Thoracic aorta (tissue), 2 donors: Measurements from ENCODE around the gene ITGA5. TPM values are rescaled to one million over a fixed set of nuclear protein-coding genes. Genes with fewer than 3 reads are reported as not detected.

Experiments used
- ATAC-seq: fragments of 150-250 bp; one replicate; pipeline ENCODE4 v1.8.0; 2017; ENCODE audit warnings: low read depth; ENCODE audit not compliant: insufficient number of reproducible peaks, low FRiP score
- DNase-seq: peaks from one replicate; pipeline ENCODE4 v3.0.0-alpha.2; 2020; ENCODE audit warnings: low spot score
- H3K27ac ChIP-seq, 2 donors: fragments of 200-600 bp; sonication (generic); 1 replicate in 1 of 2; 2 replicates in 1 of 2; pipeline ENCODE4 v1.5.1; 2016; ENCODE audit warnings: mild to moderate bottlenecking in 2 of 2, moderate library complexity in 2 of 2
- H3K27me3 ChIP-seq: fragments of 200-600 bp; sonication (generic); replicated peaks from 2 replicates; pipeline ENCODE4 v1.6.0; 2016; ENCODE audit warnings: mild to moderate bottlenecking; ENCODE audit not compliant: insufficient read depth
- H3K36me3 ChIP-seq: fragments of 200-600 bp; sonication (generic); one replicate; pipeline ENCODE4 v1.5.1; 2016
- H3K4me1 ChIP-seq, 2 donors: fragments of 200-600 bp; sonication (generic); 1 replicate in 1 of 2; 2 replicates in 1 of 2; pipeline versions ENCODE4 v1.5.1 to v1.6.0; 2016; ENCODE audit warnings: low read depth in 2 of 2, mild to moderate bottlenecking in 1 of 2; ENCODE audit not compliant: control insufficient read depth in 1 of 2
- H3K4me3 ChIP-seq: fragments of 200-600 bp; sonication (generic); 2 replicates; pipeline ENCODE4 v1.5.1; 2016; ENCODE audit warnings: mild to moderate bottlenecking
- H3K9me3 ChIP-seq: fragments of 200-600 bp; sonication (generic); 2 replicates; pipeline ENCODE4 v1.5.1; 2016
- CTCF ChIP-seq: fragments of 200-600 bp; sonication (generic); IDR thresholded peaks from one replicate; pipeline ENCODE4 v1.5.1; 2019; ENCODE audit warnings: antibody characterized with exemption
- total RNA-seq, 2 donors: library from RNA; depleted of rRNA; stranded (reverse); fragments of >200 nt; gene quantifications; one replicate each; pipeline versions ENCODE4 v1.1.0 to v1.2.3, GENCODE V29; 2016

ITGA5 gene
- total RNA-seq, 2 donors from 2014 or later = 752 to 847 TPM

- Histone ChIP-seq H3K27me3 (no peaks in the 10 kb centered on the region), H3K4me1 (peaks cover 0 to 12% of the 10 kb centered on the region in 2 donors), H3K27ac (peak overlapping the region in 1 of 2 donors; percentile 29), H3K36me3 (no peaks in the 10 kb centered on the region), H3K4me3 (no peak overlapping the region), H3K9me3 (no peaks in the 10 kb centered on the region)
- ATAC-seq (no peak), DNase-seq (no peak)
- TF ChIP-seq CTCF = no peak
Measured at GRCh38 chr12:54439096-54439495, 20.0 kb upstream of the ITGA5 start.

GRCh38 chr12:54438517-54438916, 19.5 kb upstream of the ITGA5 start:
- H3K36me3 ChIP-seq = no peaks in the 10 kb centered on the region
- no peak for DNase-seq
- no peak for TF ChIP-seq CTCF
- no peak overlapping the region for H3K4me3 ChIP-seq
- H3K9me3 ChIP-seq = no peaks in the 10 kb centered on the region
- peaks cover 0 to 12% of the 10 kb centered on the region in 2 donors for H3K4me1 ChIP-seq
- ATAC-seq = no peak
- H3K27me3 ChIP-seq = no peaks in the 10 kb centered on the region
- H3K27ac ChIP-seq = no peak overlapping the region

- DNase-seq (no peak), ATAC-seq (no peak)
- Histone ChIP-seq H3K27ac (no peak overlapping the region), H3K9me3 (no peaks in the 10 kb centered on the region), H3K27me3 (no peaks in the 10 kb centered on the region), H3K4me3 (no peak overlapping the region), H3K4me1 (peaks cover 0 to 16% of the 10 kb centered on the region in 2 donors), H3K36me3 (no peaks in the 10 kb centered on the region)
- TF ChIP-seq CTCF = no peak
Measured at GRCh38 chr12:54437697-54438096, 18.6 kb upstream of the ITGA5 start.

GRCh38 chr12:54437243-54437642, 18.2 kb upstream of the ITGA5 start:
- H3K27ac ChIP-seq = no peak overlapping the region
- ATAC-seq (no peak), DNase-seq (no peak)
- H3K4me3 ChIP-seq = no peak overlapping the region
- H3K4me1 ChIP-seq = peaks cover 0 to 20% of the 10 kb centered on the region in 2 donors
- H3K27me3 ChIP-seq = no peaks in the 10 kb centered on the region
- H3K36me3 ChIP-seq = no peaks in the 10 kb centered on the region
- H3K9me3 ChIP-seq = no peaks in the 10 kb centered on the region
- no peak for TF ChIP-seq CTCF

GRCh38 chr12:54432815-54433164, 13.7 kb upstream of the ITGA5 start:
- DNase-seq (no peak), ATAC-seq (no peak)
- Histone ChIP-seq H3K27ac (peak overlapping the region; percentile 32 to 89), H3K36me3 (no peaks in the 10 kb centered on the region), H3K4me1 (peaks cover 37 to 52% of the 10 kb centered on the region in 2 donors), H3K9me3 (no peaks in the 10 kb centered on the region), H3K27me3 (no peaks in the 10 kb centered on the region), H3K4me3 (no peak overlapping the region)
- TF ChIP-seq CTCF = no peak
